GM12872 (cell line): Measurements from ENCODE around the gene SOWAHA.

ENCODE experiments used
- TF ChIP-seq, protein P1 (sequence below): IDR thresholded peaks from 3 replicates; pipeline ENCODE4 v1.5.1; 2011; ENCODE audit warnings: low read depth, mild to moderate bottlenecking, low read length, moderate library complexity; ENCODE audit not compliant: insufficient read depth

Gene SOWAHA

DNA sequence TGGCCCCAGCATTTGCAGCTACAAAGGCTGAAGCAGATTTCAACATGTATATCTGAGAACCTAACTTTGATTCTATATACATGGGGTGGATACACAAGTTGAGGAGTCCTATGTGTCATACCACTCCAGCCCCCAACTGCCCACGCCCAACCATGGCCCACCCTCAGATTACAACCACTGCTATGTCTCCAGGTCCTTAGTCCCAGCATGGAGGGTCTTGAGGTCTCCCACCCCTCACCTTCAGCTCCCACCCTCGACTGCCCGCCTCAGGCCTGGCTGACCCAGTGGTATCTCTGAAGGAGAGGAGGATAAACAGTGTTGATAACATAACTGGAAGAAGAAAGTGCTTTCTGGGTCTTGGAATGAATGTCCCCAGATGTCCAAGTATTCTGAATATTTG, 8.2 kb downstream of the SOWAHA start:
- TF ChIP-seq, protein P1, sequence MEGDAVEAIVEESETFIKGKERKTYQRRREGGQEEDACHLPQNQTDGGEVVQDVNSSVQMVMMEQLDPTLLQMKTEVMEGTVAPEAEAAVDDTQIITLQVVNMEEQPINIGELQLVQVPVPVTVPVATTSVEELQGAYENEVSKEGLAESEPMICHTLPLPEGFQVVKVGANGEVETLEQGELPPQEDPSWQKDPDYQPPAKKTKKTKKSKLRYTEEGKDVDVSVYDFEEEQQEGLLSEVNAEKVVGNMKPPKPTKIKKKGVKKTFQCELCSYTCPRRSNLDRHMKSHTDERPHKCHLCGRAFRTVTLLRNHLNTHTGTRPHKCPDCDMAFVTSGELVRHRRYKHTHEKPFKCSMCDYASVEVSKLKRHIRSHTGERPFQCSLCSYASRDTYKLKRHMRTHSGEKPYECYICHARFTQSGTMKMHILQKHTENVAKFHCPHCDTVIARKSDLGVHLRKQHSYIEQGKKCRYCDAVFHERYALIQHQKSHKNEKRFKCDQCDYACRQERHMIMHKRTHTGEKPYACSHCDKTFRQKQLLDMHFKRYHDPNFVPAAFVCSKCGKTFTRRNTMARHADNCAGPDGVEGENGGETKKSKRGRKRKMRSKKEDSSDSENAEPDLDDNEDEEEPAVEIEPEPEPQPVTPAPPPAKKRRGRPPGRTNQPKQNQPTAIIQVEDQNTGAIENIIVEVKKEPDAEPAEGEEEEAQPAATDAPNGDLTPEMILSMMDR = no peak

DNA sequence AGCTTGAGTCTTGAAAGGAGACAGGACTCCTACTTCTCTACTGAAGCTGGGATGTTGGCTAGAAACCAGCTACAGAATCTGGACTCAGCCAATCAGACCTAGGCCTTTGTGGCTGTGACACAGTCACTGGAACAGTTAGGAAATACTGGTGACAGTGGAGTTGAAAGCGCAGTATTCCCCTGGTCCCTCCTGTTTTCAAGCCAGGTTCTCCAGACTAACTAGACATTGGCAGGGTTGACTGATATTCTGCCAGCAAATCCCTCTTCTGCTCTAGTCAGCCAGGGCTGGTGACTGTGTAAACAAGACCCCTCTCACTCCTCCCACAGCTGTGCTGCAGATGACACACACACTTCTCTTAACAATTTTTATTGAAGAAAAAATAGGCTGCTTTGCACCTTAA, 8.7 kb downstream of the SOWAHA start:
- TF ChIP-seq, protein P1 = no peak

DNA sequence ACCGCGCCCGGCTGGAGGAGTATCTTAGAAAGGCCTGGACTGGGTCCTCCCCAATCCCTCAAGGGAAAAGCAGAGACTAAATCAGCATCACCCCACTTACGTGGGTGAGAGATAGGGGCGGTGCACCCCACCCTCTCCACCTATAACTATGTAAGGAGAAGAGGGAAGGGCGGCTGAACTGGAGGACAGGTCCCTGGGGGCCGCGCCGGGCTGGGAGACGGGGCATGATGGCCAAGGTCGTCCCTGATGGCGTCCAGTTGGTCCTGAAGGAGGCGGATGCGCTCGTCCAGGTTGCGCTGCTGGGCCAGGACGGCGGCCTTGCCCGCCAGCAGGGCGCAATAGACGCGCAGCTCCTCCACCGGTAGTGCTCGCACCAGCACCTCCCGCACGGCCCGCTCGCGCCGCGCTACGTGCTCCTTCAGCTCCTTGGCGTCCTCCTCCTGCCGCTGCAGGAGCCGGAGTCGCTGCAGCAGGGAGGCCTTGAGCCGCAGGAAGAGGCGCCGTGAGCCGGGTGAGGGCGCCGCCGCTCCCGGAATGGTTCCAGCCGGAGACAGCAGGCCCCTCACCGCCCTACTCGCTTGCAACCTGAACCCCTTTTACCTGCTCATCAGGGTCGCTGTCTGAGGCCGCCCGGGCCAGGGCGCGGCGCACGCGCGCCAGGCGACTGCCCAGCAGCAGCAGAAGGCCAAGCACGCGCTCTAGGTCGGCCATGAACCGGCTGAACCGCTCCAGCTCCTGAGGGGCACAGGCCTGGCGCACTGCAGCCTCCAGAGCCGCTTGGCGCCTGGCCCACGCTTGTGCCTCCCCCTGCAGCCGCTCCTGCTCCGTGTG, 9.8 kb downstream of the SOWAHA start:
- TF ChIP-seq, protein P1 = 0 out of 3 replicates have a peak, but pooled peaks have one; percentile 11

DNA sequence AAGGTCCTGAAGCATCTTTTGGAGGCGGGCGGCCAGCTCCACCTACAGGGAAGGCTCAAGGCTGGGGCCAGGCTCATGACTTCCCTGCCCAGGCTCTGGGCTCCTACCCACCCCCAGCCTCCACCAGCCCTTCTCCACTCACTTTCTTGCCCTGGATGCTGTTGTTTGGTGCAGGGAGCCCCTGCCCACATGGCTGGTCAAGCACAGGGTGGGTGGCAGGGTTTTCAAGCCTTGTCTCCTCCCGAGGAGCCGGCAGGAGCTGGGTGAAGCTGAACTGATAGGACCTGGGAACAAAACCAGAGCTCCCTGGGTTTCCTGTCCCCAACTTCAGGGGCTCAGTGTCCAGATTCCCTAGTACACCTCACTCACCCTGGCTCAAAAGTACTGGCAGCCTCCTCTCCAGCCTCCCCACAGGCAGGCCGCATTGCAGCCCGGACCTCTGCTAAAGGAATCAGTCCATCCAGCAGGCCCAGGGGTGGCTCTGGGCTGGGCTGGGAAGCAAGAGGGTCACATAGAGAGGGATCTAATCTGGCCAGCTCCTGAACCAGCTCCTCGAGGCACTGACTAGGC, 10.5 kb downstream of the SOWAHA start:
- TF ChIP-seq, protein P1 = no peak

DNA sequence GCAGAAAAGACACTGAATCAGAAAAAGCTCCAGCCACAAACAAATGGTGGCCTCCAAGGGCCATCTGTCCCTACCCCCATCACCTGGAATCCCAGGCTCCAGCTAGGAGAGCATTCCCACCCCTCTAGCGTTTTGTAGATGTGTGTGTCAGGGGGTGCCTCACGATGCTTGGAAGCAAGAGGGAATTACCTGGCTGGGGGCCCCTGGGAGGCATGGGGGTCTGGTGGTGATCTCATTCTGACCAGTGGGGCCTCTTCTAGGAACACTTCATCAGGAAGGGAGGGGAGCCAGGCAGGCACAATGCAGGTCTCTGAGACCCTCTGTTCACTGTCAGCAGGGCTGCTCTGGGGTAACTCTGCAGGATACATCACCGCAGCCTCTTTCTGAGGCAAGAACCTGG, 11.3 kb downstream of the SOWAHA start:
- TF ChIP-seq, protein P1 = no peak

DNA sequence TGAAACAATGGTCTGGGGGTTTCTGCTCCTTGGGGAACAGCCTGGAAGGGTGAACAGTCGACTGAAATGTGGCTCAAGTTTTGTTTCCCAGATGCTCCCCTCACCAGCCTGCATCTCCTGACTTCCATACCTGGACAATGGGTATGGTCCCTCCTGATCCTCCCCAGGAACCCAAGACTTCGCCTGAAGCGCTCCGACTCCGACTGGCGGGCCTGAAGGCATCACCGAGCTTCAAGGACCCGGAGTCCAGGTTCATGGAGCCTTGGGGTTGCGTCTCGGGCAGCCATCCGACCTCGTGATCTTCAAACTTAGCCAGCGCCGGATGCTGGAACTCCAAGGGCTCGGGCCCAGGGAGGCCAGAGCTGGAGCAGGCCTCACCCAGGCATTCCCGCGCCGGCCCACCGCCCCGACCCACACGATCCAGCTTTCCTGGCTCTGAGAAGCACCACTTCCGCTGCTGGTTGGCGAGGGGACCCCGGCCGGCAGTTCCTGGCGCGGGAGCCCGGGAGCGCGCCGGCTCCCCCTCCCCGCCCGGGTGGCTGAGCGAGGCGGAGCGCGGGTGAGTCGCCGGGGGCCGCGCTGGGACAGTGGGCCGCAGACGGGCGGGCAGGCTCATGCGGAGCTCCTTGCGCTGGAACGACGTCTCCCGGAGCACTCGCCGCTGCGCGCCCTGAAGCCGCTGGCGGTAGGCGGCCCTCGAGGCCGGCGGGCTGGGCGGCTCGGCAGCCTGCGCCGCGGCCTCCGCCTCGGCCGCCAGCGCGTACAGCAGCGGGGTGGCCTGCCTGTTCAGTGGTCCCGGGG, 12.1 kb downstream of the SOWAHA start:
- TF ChIP-seq, protein P1 = no peak

DNA sequence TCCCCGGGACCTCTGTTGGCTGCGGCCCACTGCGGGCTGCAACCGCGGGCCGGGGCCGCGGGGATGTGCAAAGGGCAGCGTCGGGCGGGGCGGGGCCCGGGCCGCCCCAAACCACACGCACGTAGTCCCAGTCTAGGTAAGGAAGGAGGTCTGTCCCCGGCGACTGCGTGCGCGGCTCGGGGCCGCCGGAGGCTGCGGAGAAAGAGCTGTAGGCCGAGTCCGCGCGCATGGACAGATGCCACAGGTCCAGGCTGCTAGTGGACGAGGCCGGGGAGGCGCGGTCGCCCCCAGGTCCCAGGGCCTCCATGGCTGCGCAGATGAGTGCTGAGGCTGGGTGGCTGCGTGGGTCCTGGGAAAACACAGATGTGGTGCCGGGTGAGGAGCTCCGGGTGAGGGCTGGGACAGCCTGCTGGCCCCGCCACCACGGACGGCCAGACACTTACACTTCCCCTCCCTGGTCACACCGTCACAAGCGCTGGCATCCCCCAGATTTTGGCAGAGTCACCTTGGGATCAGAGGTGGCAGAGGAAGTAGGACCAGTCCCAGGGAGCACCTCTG, 12.8 kb downstream of the SOWAHA start:
- TF ChIP-seq, protein P1 = no peak
